Measurements from ENCODE around the gene PIAS4.
"Not testable (repeated sequence)": the region's sequence is repeated elsewhere in the genome, so short reads cannot be mapped to it uniquely, and the experiment has no call there.

PIAS4 gene

DNA sequence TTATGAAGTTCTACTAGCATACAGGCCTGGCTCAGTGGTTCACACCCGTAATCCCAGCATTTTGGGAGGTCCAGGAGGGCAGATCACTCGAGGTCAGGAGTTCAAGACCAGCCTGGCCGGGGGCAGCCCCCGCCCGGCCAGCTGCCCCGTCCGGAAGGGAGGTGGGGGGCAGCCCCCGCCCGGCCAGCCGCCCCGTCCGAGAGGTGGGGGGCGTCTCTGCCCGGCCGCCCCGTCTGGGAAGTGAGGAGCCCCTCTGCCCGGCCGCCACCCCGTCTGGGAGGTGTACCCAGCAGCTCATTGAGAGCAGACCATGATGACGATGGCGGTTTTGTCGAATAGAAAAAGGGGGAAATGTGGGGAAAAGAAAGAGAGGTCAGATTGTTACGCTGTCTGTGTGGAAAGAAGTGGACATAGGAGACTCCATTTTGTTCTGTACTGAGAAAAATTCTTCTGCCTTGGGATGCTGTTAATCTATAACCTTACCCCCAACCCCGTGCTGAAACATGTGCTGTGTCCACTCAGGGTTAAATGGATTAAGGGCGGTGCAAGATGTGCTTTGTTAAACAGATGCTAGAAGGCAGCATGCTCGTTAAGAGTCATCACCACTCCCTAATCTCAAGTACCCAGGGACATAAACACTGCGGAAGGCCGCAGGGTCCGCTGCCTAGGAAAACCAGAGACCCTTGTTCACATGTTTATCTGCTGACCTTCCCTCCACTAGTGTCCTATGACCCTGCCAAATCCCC, 8.7 kb upstream of the PIAS4 start:
- not testable (repeated sequence) for DNase-seq

GRCh38 chr19:4000798-4001197, 6.7 kb upstream of the PIAS4 start:
- not testable (repeated sequence) for DNase-seq

DNA sequence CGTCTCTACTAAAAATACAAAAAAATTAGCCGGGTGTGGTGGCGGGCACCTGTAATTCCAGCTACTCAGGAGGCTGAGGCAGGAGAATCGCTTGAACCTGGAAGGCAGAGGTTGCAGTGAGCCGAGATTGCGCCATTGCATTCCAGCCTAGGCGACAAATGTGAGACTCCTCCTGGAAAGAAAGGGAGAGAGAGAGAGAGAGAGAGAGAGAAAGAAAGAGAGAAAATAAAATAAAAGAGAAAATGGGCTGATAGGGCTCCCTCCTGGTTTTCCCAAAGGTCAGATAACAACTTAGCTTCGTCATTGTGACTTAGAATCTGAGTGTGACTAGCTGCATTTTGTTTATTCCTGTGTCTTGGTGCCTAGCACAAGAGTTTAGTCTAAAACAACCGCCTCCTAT, 2.1 kb upstream of the PIAS4 start:
- DNase-seq: not testable (repeated sequence)

- DNase-seq: no peak
Observed at GRCh38 chr19:4007836-4008539, 452 bp downstream of the PIAS4 start.

DNA sequence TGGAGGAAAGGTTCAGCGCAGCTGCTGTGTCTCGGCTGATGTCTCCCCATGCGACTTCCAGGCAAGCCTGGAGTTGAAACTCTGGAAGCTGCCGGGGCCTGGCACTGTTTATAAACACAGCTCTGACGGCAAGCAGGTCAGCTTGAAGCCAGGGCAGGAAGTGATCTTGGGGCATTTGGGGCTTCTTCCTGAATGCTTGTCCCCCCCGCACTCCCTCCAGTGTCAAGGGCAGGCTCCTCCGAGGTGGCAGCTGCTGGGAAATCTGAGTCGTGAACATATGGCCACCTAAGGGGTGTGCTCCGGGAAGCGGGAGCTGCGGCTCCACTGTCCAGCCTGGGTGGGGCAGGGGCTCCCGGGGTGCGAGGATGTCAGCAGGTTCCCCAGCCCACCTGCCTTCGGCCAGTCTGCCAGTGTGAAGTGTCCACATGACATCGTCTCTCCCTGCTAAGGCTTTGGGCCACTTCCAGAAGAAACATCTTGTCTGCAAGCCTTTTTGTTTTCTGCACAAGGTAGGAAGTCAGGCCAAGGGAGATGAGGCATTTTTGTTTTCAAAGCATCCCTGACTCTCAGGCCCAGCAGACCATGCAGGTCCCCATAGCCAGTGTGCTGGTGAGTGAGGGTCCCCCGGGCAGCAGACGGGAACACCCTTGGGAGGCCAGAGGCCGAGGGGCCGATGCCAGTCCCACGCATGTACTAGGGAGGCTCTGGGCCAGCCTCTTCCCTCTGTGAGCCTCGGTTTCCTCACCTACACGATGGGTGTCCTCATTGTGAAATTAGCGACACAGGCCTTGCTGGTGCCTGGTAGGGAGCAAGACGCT, 2.7 kb downstream of the PIAS4 start:
- DNase-seq: no peak

DNA sequence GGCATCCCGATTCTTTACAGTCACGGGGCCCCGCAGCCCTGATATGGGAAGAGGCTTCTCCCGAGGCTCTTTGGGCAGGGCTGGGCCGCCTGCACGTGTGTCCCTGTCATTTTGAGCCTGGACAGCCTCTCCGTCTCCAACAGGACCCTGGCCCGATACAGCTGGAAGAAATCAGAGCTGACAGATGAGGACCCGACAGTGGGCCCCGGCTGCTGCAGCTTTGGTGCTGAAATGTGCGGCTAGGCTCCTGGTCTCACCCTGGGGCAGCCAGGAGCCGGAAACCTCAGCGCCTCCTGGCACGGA, 3.2 kb downstream of the PIAS4 start:
- DNase-seq: no peak

GRCh38 chr19:4011430-4011829, 3.9 kb downstream of the PIAS4 start:
- DNase-seq: not testable (repeated sequence)

GRCh38 chr19:4012092-4012974, 4.8 kb downstream of the PIAS4 start:
- no peak for DNase-seq

- no peak for DNase-seq
Observed at GRCh38 chr19:4012975-4013634, 5.6 kb downstream of the PIAS4 start.

- DNase-seq: no peak
Observed at GRCh38 chr19:4013886-4014540, 6.5 kb downstream of the PIAS4 start.

DNA sequence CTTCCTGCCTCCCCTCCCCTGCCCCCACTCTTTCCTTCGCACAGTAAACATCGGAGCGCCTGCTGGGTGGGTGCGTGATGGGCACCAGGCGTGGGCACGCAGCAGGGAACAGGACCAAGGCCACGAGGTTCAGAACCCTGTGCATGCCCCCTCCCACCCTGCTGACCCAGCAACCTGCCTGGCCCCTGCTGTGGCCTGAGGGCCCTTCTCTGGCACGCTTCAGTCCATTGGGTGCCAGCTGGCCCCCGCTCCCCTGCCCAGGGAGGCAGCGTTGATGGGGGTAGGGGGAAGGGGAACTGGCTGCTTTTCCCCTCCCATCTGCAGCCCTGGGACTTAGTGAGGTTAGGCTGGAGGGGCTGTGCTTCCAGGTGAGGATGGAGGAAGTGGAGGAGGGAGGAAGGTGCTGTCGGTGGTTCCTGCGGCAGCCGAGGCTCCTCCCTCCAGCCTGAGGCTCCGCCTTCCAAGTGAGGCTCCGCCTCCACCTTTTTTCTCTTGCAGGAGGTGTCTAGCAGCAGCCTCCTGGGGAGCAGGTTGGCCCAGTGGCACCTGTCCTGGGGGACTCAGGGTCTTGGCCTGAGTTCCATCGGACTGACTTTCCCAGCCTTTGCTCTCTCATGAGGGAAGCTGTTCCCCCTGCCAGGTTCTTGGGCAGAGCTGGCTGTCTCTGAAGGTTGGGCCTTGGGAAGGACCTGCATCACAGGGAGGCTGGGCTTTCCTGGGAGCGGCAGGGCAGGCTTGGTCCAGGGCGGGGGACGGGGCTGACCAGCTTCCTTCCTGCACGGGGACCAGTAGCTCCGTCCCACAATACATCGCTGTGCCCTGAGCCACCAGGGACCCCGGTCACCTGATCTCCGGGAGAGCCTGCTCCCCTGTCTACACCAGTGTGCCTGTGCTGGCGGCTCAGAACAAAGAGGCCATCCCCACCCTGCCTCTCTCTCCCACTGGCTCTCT, 7.3 kb downstream of the PIAS4 start:
- DNase-seq: no peak

GRCh38 chr19:4015705-4016402, 8.3 kb downstream of the PIAS4 start:
- DNase-seq: no peak

DNA sequence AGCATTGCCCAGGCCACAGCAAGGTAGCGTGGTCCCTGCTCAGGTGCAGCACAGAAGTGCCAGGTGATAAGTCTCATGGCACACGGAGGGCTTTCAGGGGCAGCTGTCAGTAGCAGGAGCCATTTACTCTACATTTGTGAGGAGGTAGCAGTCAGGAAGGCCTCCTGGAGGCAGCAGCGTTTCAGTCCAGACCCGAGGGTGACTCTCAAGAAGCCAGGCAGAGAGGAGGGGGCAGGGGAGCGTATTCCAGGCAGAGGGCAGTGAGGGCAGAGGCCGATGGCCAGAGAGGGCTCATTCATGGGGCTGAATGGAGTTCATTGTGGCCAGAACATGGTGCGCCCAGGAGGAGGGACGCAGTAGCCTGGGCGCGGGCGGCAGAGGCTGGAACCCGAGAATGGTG, 8.9 kb downstream of the PIAS4 start:
- no peak for DNase-seq

- no peak for DNase-seq
Observed at GRCh38 chr19:4016903-4017638, 9.5 kb downstream of the PIAS4 start.

GRCh38 chr19:4018140-4018613, 10.6 kb downstream of the PIAS4 start:
- no peak for DNase-seq

DNA sequence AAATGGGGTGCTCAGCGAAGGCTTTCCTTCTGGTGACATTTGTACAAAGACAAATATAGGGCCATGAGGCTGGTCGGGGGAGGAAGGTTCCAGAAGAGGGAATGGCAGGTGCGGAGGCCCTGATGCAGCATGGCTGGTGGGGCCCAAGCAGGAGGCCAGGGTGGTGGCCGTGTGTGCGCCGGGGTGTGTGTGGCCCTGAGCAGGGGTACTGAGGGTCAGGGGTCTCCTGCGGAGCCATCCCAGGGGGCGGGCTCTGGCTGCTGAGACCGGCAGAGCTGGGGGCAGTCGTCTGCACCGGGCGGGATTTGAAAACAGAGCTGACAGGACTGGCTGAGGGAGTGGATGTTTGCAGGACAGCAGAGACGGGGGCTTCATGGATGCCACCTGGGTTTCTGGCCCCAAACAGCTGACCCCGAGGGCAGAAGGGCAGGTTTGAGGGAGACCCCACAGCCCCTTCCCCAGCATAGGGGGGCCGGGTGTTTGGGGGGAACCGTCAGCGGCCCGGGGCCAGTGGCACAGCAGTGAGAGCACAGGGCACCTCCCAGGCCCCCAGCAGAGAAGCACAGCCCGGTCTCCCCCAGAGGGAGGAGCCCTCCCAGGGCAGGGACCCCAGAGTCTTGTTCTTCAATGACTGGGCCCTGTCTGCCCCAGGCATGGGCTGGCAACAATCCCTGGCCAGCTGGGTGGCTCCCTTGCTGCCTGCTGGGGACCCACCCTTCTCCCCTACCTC, 11.4 kb downstream of the PIAS4 start:
- DNase-seq: no peak

- DNase-seq: no peak
Observed at GRCh38 chr19:4019578-4019977, 12.0 kb downstream of the PIAS4 start.
